H1 (cell line): ENCODE data around the gene BCL11A. TPM values are rescaled to one million over a fixed set of nuclear protein-coding genes. Genes with fewer than 3 reads are reported as not detected.

Experiments used
- CTCF ChIA-PET: fragments of 300-600 bp; sonication (Branson Sonifier 250); formaldehyde crosslinking; loops from one replicate; lab custom pipeline; 2021; ENCODE audit not compliant: partially characterized antibody; lab: Charles Lee
- POLR2A ChIA-PET: fragments of 300-600 bp; sonication (Branson Sonifier 250); formaldehyde crosslinking; loops from one replicate; lab custom pipeline; 2021; ENCODE audit warnings: inconsistent platforms; ENCODE audit not compliant: partially characterized antibody; lab: Charles Lee
- DNase-seq, 2 experiments: peaks; one replicate each; pipeline versions ENCODE4 v3.0.0 to v3.0.0-alpha.2; 2010 to 2022; ENCODE audit warnings: low spot score in 2 of 2, low read depth in 1 of 2, mixed read lengths in 1 of 2
- FAIRE-seq: peaks from 2 replicates; lab custom pipeline; 2011; peaks lifted over from hg19 to GRCh38; lab: Jason Lieb, UNC
- H2AFZ ChIP-seq: 2 replicates; pipeline ENCODE4 v1.8.1; 2012; ENCODE audit warnings: low read length, inconsistent platforms
- H2AK5ac ChIP-seq: 2 replicates; pipeline ENCODE4 v1.6.1; 2013; ENCODE audit warnings: low read depth, low read length
- H2BK120ac ChIP-seq: replicated peaks from 2 replicates; pipeline ENCODE3; 2013; ENCODE audit warnings: low read depth, low read length, inconsistent platforms
- H2BK12ac ChIP-seq: 2 replicates; pipeline ENCODE4 v1.6.1; 2013; ENCODE audit warnings: low read depth, low read length
- H2BK15ac ChIP-seq: 2 replicates; pipeline ENCODE4 v1.6.1; 2013; ENCODE audit warnings: low read length
- H2BK20ac ChIP-seq: 2 replicates; pipeline ENCODE4 v1.6.1; 2013; ENCODE audit warnings: low read length
- H2BK5ac ChIP-seq: 2 replicates; pipeline ENCODE4 v1.6.1; 2013; ENCODE audit warnings: low read depth, low read length
- H3K14ac ChIP-seq: 2 replicates; pipeline ENCODE4 v1.6.1; 2013; ENCODE audit warnings: inconsistent platforms; ENCODE audit not compliant: insufficient read length
- H3K18ac ChIP-seq: 2 replicates; pipeline ENCODE4 v1.6.1; 2013; ENCODE audit warnings: low read length; ENCODE audit errors: extremely low read depth
- H3K23ac ChIP-seq: 2 replicates; pipeline ENCODE4 v1.6.1; 2013; ENCODE audit warnings: inconsistent platforms; ENCODE audit not compliant: insufficient read length
- H3K23me2 ChIP-seq: 2 replicates; pipeline ENCODE4 v1.6.1; 2013; ENCODE audit warnings: low read depth, low read length
- H3K27ac ChIP-seq: 2 replicates; pipeline ENCODE4 v1.6.1; 2011; ENCODE audit warnings: low read depth, low read length, inconsistent platforms
- H3K27me3 ChIP-seq, 4 experiments: replicated peaks in 1 of 4; 1 replicate in 1 of 4; 2 replicates in 3 of 4; pipeline versions ENCODE4 v1.6.1 to v1.8.1; 2011 to 2013; ENCODE audit warnings: low read length in 3 of 4, mild to moderate bottlenecking in 3 of 4, inconsistent platforms in 2 of 4, mixed read lengths in 2 of 4, moderate library complexity in 1 of 4; ENCODE audit not compliant: control insufficient read depth in 3 of 4, insufficient read depth in 3 of 4; ENCODE audit errors: extremely low read depth in 1 of 4
- H3K36me3 ChIP-seq, 4 experiments: 2 replicates each; pipeline versions ENCODE4 v1.6.1 to v1.8.1; 2011 to 2013; ENCODE audit warnings: mild to moderate bottlenecking in 4 of 4, low read length in 3 of 4, moderate library complexity in 2 of 4, control low read depth in 1 of 4, inconsistent platforms in 1 of 4; ENCODE audit not compliant: insufficient read depth in 4 of 4, control insufficient read depth in 2 of 4
- H3K4ac ChIP-seq: replicated peaks from 2 replicates; pipeline ENCODE3; 2013; ENCODE audit warnings: low read length, low read depth, mixed read lengths, inconsistent platforms; ENCODE audit not compliant: insufficient read length
- H3K4me1 ChIP-seq, 4 experiments: replicated peaks in 1 of 4; 1 replicate in 1 of 4; 2 replicates in 3 of 4; pipeline versions ENCODE4 v1.6.1 to v1.8.1; 2011 to 2013; ENCODE audit warnings: low read length in 3 of 4, inconsistent platforms in 2 of 4, mixed read lengths in 1 of 4; ENCODE audit not compliant: insufficient read depth in 4 of 4, control insufficient read depth in 3 of 4
- H3K4me2 ChIP-seq, 2 experiments: 2 replicates each; pipeline versions ENCODE4 v1.6.1 to v1.8.1; 2011 to 2013; ENCODE audit warnings: low read depth in 2 of 2, low read length in 2 of 2, control low read depth in 1 of 2, inconsistent platforms in 1 of 2, mild to moderate bottlenecking in 1 of 2; ENCODE audit not compliant: insufficient read depth in 1 of 2
- H3K4me3 ChIP-seq, 4 experiments: fragments of 200-600, 300-600 bp in 1 of 4; sonication (generic), shearing (Covaris generic), sonication (Bioruptor Twin) in 1 of 4; 2 replicates each; pipeline versions ENCODE4 v1.5.1 to v1.8.1; 2011 to 2016; ENCODE audit warnings: low read length in 4 of 4, low read depth in 3 of 4, control low read depth in 2 of 4, inconsistent platforms in 2 of 4, mild to moderate bottlenecking in 2 of 4, mixed read lengths in 1 of 4, moderate library complexity in 1 of 4; ENCODE audit not compliant: insufficient read depth in 2 of 4; ENCODE audit errors: extremely low read depth in 1 of 4
- H3K56ac ChIP-seq: replicated peaks from 2 replicates; pipeline ENCODE3; 2013; ENCODE audit warnings: low read depth, mild to moderate bottlenecking, mixed read lengths, low read length, inconsistent platforms; ENCODE audit not compliant: insufficient read length
- H3K79me1 ChIP-seq: 2 replicates; pipeline ENCODE4 v1.6.1; 2013; ENCODE audit warnings: low read depth, low read length, control low read depth
- H3K79me2 ChIP-seq, 2 experiments: 2 replicates each; pipeline versions ENCODE4 v1.6.1 to v1.8.1; 2012 to 2013; ENCODE audit warnings: low read length in 2 of 2, mild to moderate bottlenecking in 2 of 2, inconsistent platforms in 1 of 2; ENCODE audit not compliant: insufficient read depth in 2 of 2, control insufficient read depth in 1 of 2
- H3K9ac ChIP-seq, 4 experiments: replicated peaks in 1 of 4; 1 replicate in 1 of 4; 2 replicates in 3 of 4; pipeline versions ENCODE4 v1.6.1 to v1.8.1; 2011 to 2013; ENCODE audit warnings: low read depth in 3 of 4, low read length in 3 of 4, control low read depth in 2 of 4, mild to moderate bottlenecking in 2 of 4, moderate library complexity in 2 of 4, inconsistent platforms in 1 of 4; ENCODE audit errors: extremely low read depth in 1 of 4
- H3K9me3 ChIP-seq, 2 experiments: 2 replicates each; pipeline versions ENCODE4 v1.6.1 to v1.8.1; 2012 to 2013; ENCODE audit warnings: mild to moderate bottlenecking in 2 of 2, moderate library complexity in 2 of 2, control low read depth in 1 of 2, inconsistent platforms in 1 of 2, low read depth in 1 of 2, low read length in 1 of 2, mixed read lengths in 1 of 2; ENCODE audit not compliant: insufficient read depth in 2 of 2
- H4K20me1 ChIP-seq, 2 experiments: replicated peaks in 1 of 2; 2 replicates each; pipeline versions ENCODE3 to v1.8.1; 2011 to 2013; ENCODE audit warnings: inconsistent platforms in 2 of 2, low read length in 2 of 2, mild to moderate bottlenecking in 1 of 2; ENCODE audit not compliant: insufficient read depth in 2 of 2, control insufficient read depth in 1 of 2
- H4K5ac ChIP-seq: 2 replicates; pipeline ENCODE4 v1.6.1; 2013; ENCODE audit warnings: low read length, low read depth, mixed read lengths, inconsistent platforms; ENCODE audit not compliant: insufficient read length
- H4K8ac ChIP-seq: 2 replicates; pipeline ENCODE4 v1.8.0; 2013; ENCODE audit warnings: mild to moderate bottlenecking, moderate library complexity, low read length, inconsistent platforms; ENCODE audit not compliant: insufficient read depth; ENCODE audit errors: extremely low read depth
- H4K91ac ChIP-seq: replicated peaks from 2 replicates; pipeline ENCODE3; 2013; ENCODE audit warnings: low read length, mixed read lengths, inconsistent platforms; ENCODE audit not compliant: insufficient read length
- ASH2L ChIP-seq: fragments of 200-600, 300-600 bp; sonication (generic); IDR thresholded peaks from one replicate; pipeline ENCODE4 v1.7.1; 2017; ENCODE audit warnings: low read length
- MAFK ChIP-seq: IDR thresholded peaks from 2 replicates; pipeline ENCODE4 v1.6.1; 2012; ENCODE audit warnings: low read depth, mild to moderate bottlenecking, improper control_type of control experiment, low read length
- NRF1 ChIP-seq: IDR thresholded peaks from 2 replicates; pipeline ENCODE4 v1.6.1; 2011; ENCODE audit warnings: mild to moderate bottlenecking, low read depth, low read length, improper control_type of control experiment
- PHF8 ChIP-seq: fragments of 200-600 bp; sonication (generic); conservative IDR thresholded peaks from 2 replicates; pipeline ENCODE4 v1.7.1; 2012; ENCODE audit warnings: low read depth, mild to moderate bottlenecking, inconsistent platforms, low read length, moderate library complexity
- POLR2AphosphoS5 ChIP-seq: IDR thresholded peaks from 2 replicates; pipeline ENCODE4 v1.6.1; 2011; ENCODE audit warnings: low read depth, low read length
- RNF2 ChIP-seq: fragments of 200-900, 300-1000 bp; sonication (generic); IDR thresholded peaks from 2 replicates; pipeline ENCODE4 v1.7.1; 2016; ENCODE audit warnings: borderline replicate concordance, low read depth, mild to moderate bottlenecking, antibody characterized with exemption, low read length; ENCODE audit not compliant: poor library complexity, severe bottlenecking; ENCODE audit errors: missing control alignments
- SIN3A ChIP-seq, 2 experiments: IDR thresholded peaks in 1 of 2; conservative IDR thresholded peaks in 1 of 2; 2 replicates each; pipeline ENCODE4 v1.6.1; 2011 to 2012; ENCODE audit warnings: low read length in 2 of 2, improper control_type of control experiment in 1 of 2, low read depth in 1 of 2, mild to moderate bottlenecking in 1 of 2
- SIRT6 ChIP-seq: IDR thresholded peaks from one replicate; pipeline ENCODE4 v1.7.1; 2012; ENCODE audit warnings: low read length, inconsistent platforms
- SP4 ChIP-seq: IDR thresholded peaks from 2 replicates; pipeline ENCODE4 v1.6.1; 2012; ENCODE audit warnings: low read length, inconsistent platforms
- TAF1 ChIP-seq: IDR thresholded peaks from 2 replicates; pipeline ENCODE4 v1.6.1; 2011; ENCODE audit warnings: mild to moderate bottlenecking, low read depth, low read length
- WGBS, 2 experiments: shearing (Covaris generic) in 1 of 2; methylation state at CpG; one replicate each; pipeline versions ENCODE4 v1.1.6 to v1.1.7; 2013 to 2015; ENCODE audit warnings: low lambda C conversion rate in 2 of 2, mixed read lengths in 2 of 2, inconsistent platforms in 1 of 2, low coverage in 1 of 2, missing lambda C conversion rate in 1 of 2; ENCODE audit not compliant: insufficient replicate concordance in 2 of 2, insufficient coverage in 1 of 2, insufficient read length in 1 of 2; ENCODE audit errors: extremely low coverage in 1 of 2, missing lambda C conversion rate in 1 of 2; 5-methylcytosine and 5-hydroxymethylcytosine counted together
- polyA plus RNA-seq, 7 experiments: library from polyadenylated mRNA; depleted of rRNA in 3 of 7; stranded (reverse) in 5 of 7; unstranded in 2 of 7; fragments of >200 nt in 5 of 7; fragments of 200-250 nt in 2 of 7; gene quantifications; 1 replicate in 5 of 7; 2 replicates in 1 of 7; 4 replicates in 1 of 7; pipeline versions ENCODE4 v1.2.1 to v1.2.3, GENCODE V29; 2011 to 2013; ENCODE audit warnings: missing spikeins in 2 of 7, mixed read lengths in 2 of 7
- total RNA-seq: library from RNA; stranded (reverse); fragmentation: NEBNext Ultra II Directional; extraction: Animal tissue kit (Norgen Biotek cat#: 25700); gene quantifications from 2 replicates; pipeline ENCODE4 v1.2.1, GENCODE V29; 2021
- TF ChIP-seq, protein P1 (sequence below): IDR thresholded peaks from 2 replicates; pipeline ENCODE4 v1.6.1; 2012; ENCODE audit warnings: inconsistent platforms

Gene BCL11A
- total and polyA plus RNA-seq, 2 of the 8 experiments (the other 6 are each of a cell fraction or from before 2014, with no cell fraction given) = 11.9 to 59.3 TPM

GRCh38 chr2:60525899-60526298, 27.6 kb downstream of the BCL11A start:
- Histone ChIP-seq H3K56ac (no peak overlapping the region), H4K8ac (no peak overlapping the region), H3K23me2 (peaks cover under 1% of the 10 kb centered on the region), H4K91ac (no peak overlapping the region), H3K4ac (no peak overlapping the region), H3K18ac (no peak overlapping the region), H3K27me3 (no peaks in the 10 kb centered on the region), H3K23ac (no peak overlapping the region), H3K4me3 (no peak overlapping the region), H3K79me1 (peaks cover 16% of the 10 kb centered on the region), H2BK20ac (no peak overlapping the region), H2BK5ac (no peak overlapping the region), H2AK5ac (no peak overlapping the region), H3K14ac (no peak overlapping the region), H2BK120ac (no peak overlapping the region), H2BK12ac (no peak overlapping the region), H3K4me2 (no peak overlapping the region), H3K9me3 (no peaks in the 10 kb centered on the region), H4K5ac (no peak overlapping the region), H2AFZ (no peak overlapping the region), H3K4me1 (peaks cover 12 to 41% (median 26%) of the 10 kb centered on the region in 4 experiments), H3K79me2 (peaks cover 22 to 98% of the 10 kb centered on the region in 2 experiments), H3K9ac (no peak overlapping the region), H4K20me1 (peaks cover 23 to 26% of the 10 kb centered on the region in 2 experiments), H3K36me3 (peaks cover 0 to 23% (median 2%) of the 10 kb centered on the region in 4 experiments; a peak in 4 of 8 replicates), H3K27ac (no peak overlapping the region), H2BK15ac (no peak overlapping the region)
- FAIRE-seq = no peak
- CTCF ChIA-PET = interaction anchor here (1.0 to 2.8 kb wide), 3 partner anchors 13 to 189 kb away, joined by 4 to 11 read pairs (median 4); no protein-coding TSS in a partner anchor
- WGBS, 2 experiments = 78% methylated on average over 1 of the region's 1 CpG; no CpG with 5 or more reads in 1 of the 2 experiments
- POLR2A ChIA-PET = no interaction called here
- TF ChIP-seq PHF8 (no peak), ASH2L (no peak), SIN3A (conservative IDR thresholded peaks at IDR 0.05 in 1 of 2, IDR thresholded peaks at IDR 0.05 in 1 of 2; ENCODE audit: low read depth in 1 of 2, low read length in 2 of 2) (no peak), MAFK (no peak), RNF2 (no peak), NRF1 (no peak), SIRT6 (no peak), SP4 (no peak), POLR2AphosphoS5 (no peak), TAF1 (no peak)
- TF ChIP-seq, protein P1, sequence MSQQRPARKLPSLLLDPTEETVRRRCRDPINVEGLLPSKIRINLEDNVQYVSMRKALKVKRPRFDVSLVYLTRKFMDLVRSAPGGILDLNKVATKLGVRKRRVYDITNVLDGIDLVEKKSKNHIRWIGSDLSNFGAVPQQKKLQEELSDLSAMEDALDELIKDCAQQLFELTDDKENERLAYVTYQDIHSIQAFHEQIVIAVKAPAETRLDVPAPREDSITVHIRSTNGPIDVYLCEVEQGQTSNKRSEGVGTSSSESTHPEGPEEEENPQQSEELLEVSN = no peak
- no peak for DNase-seq
